ES-I3 (cell line): Measurements from ENCODE around the gene NEB.
"Not testable (repeated sequence)": the region's sequence is repeated elsewhere in the genome, so short reads cannot be mapped to it uniquely, and the experiment has no call there.

ENCODE experiments used
- H3K36me3 ChIP-seq: 2 replicates; pipeline ENCODE4 v1.6.1; 2013; ENCODE audit warnings: mild to moderate bottlenecking, low read length, control low read depth, moderate library complexity; ENCODE audit not compliant: insufficient read depth
- H3K4me1 ChIP-seq: 2 replicates; pipeline ENCODE4 v1.6.1; 2013; ENCODE audit warnings: mild to moderate bottlenecking, control low read depth, low read length; ENCODE audit not compliant: insufficient read depth
- H3K9ac ChIP-seq: 2 replicates; pipeline ENCODE4 v1.6.1; 2013; ENCODE audit warnings: low read depth, mild to moderate bottlenecking, low read length, moderate library complexity
- H3K9me3 ChIP-seq: 2 replicates; pipeline ENCODE4 v1.6.1; 2013; ENCODE audit warnings: mild to moderate bottlenecking, low read length, moderate library complexity; ENCODE audit not compliant: control insufficient read depth, insufficient read depth

Gene NEB

DNA sequence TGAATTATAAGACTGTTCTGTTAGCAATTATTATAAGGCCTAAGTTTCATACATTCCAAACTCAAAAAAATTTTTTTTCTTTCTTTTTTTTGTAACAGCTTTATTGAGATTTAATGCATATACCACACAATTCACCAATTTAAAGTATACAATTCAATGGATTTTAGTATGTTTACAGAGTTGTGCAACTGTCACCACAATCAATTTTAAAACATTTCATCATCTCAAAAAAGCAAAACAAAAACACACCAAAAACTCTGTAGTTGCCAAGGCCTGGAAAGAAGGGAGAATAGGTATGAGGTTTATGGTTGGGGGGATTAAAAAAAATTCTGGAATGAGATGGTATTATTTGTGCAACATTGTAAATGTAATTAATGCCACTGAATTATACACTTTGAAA lies 36.1 kb downstream of the NEB start:
- H3K4me1 ChIP-seq, H3K9me3 ChIP-seq, H3K9ac ChIP-seq, H3K36me3 ChIP-seq: not testable (repeated sequence)

- Histone ChIP-seq H3K36me3 (no peaks in the 10 kb centered on the region), H3K9me3 (no peaks in the 10 kb centered on the region), H3K4me1 (no peaks in the 10 kb centered on the region), H3K9ac (no peak overlapping the region)
These were observed 38.5 kb downstream of the NEB start for GRCh38 chr2:151695778-151696177.

DNA sequence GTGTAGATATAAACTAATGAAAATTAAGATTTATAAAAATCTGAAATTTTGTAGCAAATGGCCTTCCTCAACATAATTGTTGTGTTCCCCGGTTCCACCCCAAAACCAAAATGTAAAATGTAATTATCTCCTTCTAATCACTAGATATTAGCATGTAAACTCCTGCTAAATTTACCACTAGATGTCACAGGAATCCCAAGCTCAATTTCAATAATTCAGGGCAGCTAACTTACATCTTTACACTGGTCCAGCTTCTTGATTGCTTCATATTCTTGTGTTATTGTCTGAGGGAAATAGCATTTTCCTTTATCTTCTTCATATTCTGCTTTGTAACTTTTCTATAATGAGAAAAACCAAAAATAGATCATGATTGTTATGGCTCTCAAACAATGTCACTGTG lies 42.6 kb downstream of the NEB start:
- Histone ChIP-seq H3K36me3 (no peaks in the 10 kb centered on the region), H3K9me3 (no peaks in the 10 kb centered on the region), H3K4me1 (no peaks in the 10 kb centered on the region), H3K9ac (no peak overlapping the region)

DNA sequence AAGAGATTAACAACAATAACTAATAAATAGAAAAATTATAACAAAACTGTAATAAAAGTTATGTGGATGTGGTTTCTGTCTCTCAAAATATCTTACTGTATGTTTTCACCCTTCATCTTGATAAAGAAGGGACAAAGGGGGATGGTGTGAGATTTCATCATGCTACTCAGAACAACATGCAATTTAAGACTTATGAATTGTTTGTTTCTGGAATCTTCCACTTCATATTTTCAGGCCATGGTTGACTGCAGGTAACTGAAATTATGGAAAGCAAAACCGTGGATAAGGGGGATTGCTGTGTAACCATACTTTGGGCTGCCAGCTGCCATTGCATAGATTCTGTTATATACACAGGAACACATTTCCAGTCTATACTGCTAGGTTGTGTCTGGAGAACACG lies 45.6 kb downstream of the NEB start:
- H3K9me3 ChIP-seq, result no peaks in the 10 kb centered on the region
- H3K4me1 ChIP-seq, result no peaks in the 10 kb centered on the region
- no peaks in the 10 kb centered on the region for H3K36me3 ChIP-seq
- H3K9ac ChIP-seq, result no peak overlapping the region

DNA sequence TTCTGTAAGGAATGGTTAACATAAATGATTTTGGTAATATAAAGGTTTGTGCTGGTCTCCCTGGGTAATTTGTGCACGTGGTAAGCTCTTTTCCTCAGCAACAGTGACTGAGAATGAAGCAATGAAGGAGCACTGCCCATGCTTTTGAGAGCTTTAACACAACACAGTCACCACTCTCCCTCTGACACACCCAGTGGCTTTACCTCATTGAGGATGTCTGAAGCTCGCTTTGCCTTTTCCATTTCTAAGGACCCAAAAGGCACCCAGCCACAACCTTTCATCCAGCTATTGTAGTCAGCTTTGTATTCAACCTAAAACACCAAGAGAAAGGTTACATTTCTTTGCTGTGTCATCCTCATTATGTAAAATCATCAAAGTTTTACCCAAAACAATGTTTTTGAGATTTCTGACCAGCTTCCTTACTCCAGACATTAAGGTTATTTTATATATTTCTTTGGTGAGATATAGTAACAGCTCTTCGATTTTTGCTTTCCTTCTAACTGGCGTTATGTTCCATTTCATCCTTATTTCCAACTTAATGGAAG lies 51.7 kb downstream of the NEB start:
- H3K9me3 ChIP-seq, result no peaks in the 10 kb centered on the region
- H3K36me3 ChIP-seq, result no peaks in the 10 kb centered on the region
- H3K4me1 ChIP-seq, result peaks cover 5% of the 10 kb centered on the region; the same call in 1 of the 2 replicates
- no peak overlapping the region for H3K9ac ChIP-seq

- Histone ChIP-seq H3K4me1 (peaks cover 5% of the 10 kb centered on the region; the same call in 1 of the 2 replicates), H3K9ac (no peak overlapping the region), H3K9me3 (no peaks in the 10 kb centered on the region)
These were observed 53.2 kb downstream of the NEB start for GRCh38 chr2:151681051-151681450.

GRCh38 chr2:151679994-151680393 lies 54.3 kb downstream of the NEB start:
- Histone ChIP-seq H3K9ac (no peak overlapping the region), H3K9me3 (no peaks in the 10 kb centered on the region), H3K4me1 (peaks cover 5% of the 10 kb centered on the region; the same call in 1 of the 2 replicates), H3K36me3 (no peaks in the 10 kb centered on the region)

More at GRCh38 chr2:151681051-151681450, 53.2 kb downstream of the NEB start:
- no peaks in the 10 kb centered on the region for H3K36me3 ChIP-seq

DNA sequence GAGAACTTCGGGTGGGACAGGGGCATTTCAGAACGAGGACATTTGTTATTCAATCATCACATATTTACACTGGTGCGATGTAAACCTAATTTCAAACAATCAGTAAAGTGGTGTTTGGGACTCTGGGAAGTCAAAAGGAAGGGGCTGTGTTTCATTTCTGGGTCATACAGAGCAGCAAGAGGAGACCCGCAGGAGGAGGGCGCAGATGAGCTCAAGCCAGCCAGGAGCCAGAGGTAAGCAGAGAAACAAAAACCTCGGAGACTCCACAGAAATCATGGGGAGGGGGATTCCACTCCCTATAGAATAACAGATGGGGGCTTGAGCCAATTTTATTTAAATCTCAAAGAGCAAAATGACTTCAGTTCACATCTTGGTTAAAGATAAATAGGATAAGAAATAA lies 55.4 kb downstream of the NEB start:
- Histone ChIP-seq H3K36me3 (no peaks in the 10 kb centered on the region), H3K9me3 (no peaks in the 10 kb centered on the region), H3K9ac (no peak overlapping the region), H3K4me1 (peaks cover 5% of the 10 kb centered on the region; the same call in 1 of the 2 replicates)

- Histone ChIP-seq H3K9me3 (no peaks in the 10 kb centered on the region), H3K4me1 (peaks cover 14% of the 10 kb centered on the region), H3K36me3 (no peaks in the 10 kb centered on the region), H3K9ac (no peak overlapping the region)
These were observed 61.3 kb downstream of the NEB start for GRCh38 chr2:151673016-151673415.

- H3K4me1 ChIP-seq, result peaks cover 14% of the 10 kb centered on the region
- no peak overlapping the region for H3K9ac ChIP-seq
- H3K36me3 ChIP-seq, result no peaks in the 10 kb centered on the region
- H3K9me3 ChIP-seq, result no peaks in the 10 kb centered on the region
These were observed 62.0 kb downstream of the NEB start for GRCh38 chr2:151672277-151672676.

GRCh38 chr2:151670846-151671597 lies 63.3 kb downstream of the NEB start:
- Histone ChIP-seq H3K4me1 (peaks cover 14% of the 10 kb centered on the region), H3K9ac (no peak overlapping the region), H3K9me3 (no peaks in the 10 kb centered on the region), H3K36me3 (no peaks in the 10 kb centered on the region)

GRCh38 chr2:151670346-151670745 lies 63.9 kb downstream of the NEB start:
- no peaks in the 10 kb centered on the region for H3K9me3 ChIP-seq
- H3K36me3 ChIP-seq, result no peaks in the 10 kb centered on the region
- no peak overlapping the region for H3K9ac ChIP-seq
- H3K4me1 ChIP-seq, result peaks cover 14% of the 10 kb centered on the region

DNA sequence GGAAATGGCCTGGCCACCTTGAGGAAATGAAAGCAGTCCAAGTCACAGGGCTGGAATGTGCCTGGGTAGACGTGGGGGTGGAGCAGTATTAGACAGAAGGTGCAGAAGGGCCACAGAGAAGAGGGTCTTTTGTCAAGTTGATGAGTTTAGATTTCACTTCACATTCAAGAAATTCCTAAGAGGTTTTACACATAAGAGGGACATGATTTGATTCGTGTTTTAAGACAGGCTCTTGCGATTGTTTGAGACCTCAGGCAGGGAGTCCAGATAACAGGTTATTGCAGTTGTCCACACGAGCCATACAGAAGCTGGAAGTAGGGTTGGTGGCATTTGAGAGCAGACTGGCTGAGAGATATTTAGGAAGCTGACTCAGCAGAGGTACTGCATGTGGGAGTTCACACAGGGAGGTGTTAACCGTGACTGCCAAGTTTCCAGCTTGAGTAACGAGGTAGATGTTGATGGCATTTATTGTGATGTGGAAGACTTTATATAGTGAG lies 64.6 kb downstream of the NEB start:
- Histone ChIP-seq H3K9ac (no peak overlapping the region), H3K4me1 (peaks cover 14% of the 10 kb centered on the region), H3K9me3 (no peaks in the 10 kb centered on the region), H3K36me3 (no peaks in the 10 kb centered on the region)

DNA sequence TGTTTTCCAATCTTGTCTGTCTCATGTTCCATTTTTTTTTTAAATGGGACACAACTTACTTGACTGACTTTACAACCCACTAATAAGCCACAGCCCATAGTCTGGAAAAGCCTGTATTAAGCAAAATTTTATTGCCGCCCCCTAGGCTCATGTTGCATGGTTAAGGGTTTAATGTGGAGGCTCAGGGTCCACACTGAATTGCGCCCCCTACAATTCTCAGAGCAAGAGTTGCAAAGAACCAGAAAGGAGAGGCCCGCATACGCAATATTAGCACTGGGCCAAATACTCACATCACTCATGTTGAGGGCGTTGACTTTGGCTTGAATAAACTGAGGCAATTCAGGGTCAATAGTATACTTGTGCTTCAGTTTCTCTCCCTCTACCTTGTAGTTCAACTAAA lies 65.5 kb downstream of the NEB start:
- Histone ChIP-seq H3K9ac (no peak overlapping the region), H3K9me3 (no peaks in the 10 kb centered on the region), H3K4me1 (peaks cover 14% of the 10 kb centered on the region), H3K36me3 (no peaks in the 10 kb centered on the region)

DNA sequence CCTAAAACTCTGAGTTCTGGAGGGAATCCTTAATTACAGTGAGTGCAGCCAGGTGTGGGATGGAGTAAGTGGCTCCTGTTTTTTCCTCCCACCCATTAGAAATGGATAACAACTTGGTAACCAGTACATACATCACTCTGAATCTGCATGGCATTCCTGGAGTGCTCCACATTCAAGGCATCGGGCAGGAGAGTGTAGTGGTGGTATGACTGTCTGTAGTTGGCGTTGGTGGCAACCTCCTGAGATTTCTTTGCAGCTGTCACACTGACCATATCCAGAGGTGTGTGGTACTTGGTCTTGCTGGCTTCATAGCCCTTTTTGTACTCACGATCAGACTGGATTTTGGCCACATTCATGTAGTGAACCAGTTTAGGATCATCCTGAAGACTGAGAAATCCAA lies 68.3 kb downstream of the NEB start:
- Histone ChIP-seq H3K9ac (no peak overlapping the region), H3K36me3 (no peaks in the 10 kb centered on the region), H3K9me3 (no peaks in the 10 kb centered on the region), H3K4me1 (peaks cover 14% of the 10 kb centered on the region)
